ENCODE measurements around the gene DOHH.

The DOHH gene

GRCh38 chr19:3464587-3465235 is 35.8 kb downstream of the DOHH start:
- H3K4me3 ChIP-seq (ENCODE audit: low read depth, low read length): no peak overlapping the region
- ChIA-PET POLR2A (interaction anchor here (0.6 kb wide), 2 partner anchors 52 to 76 kb away, joined by 3 to 5 read pairs; no protein-coding TSS in a partner anchor), CTCF (interaction anchor here (0.5 to 1.6 kb wide), 5 partner anchors 20 to 389 kb away, joined by 3 to 4 read pairs (median 3); no protein-coding TSS in a partner anchor)
- H3K9me3 ChIP-seq (ENCODE audit: control insufficient read depth, insufficient read depth, low read depth, low read length): no peaks in the 10 kb centered on the region
- peaks cover 0 to 3% of the 10 kb centered on the region in 2 experiments; a peak in 2 of 3 replicates for H3K36me3 ChIP-seq (ENCODE audit: control insufficient read depth in 2 of 2, insufficient read depth in 1 of 2, low read length in 2 of 2)
- no peak overlapping the region for H3K27ac ChIP-seq (ENCODE audit: extremely low read depth, low read depth, low read length)
- H3K4me1 ChIP-seq (ENCODE audit: control insufficient read depth, insufficient read depth, low read length): no peaks in the 10 kb centered on the region
- TF ChIP-seq INSM2 (tag by site-specific recombination; IDR thresholded peaks at IDR 0.05) (no peak), ZNF558 (tag by site-specific recombination; IDR thresholded peaks at IDR 0.05) (no peak), ZNF37A (tag by site-specific recombination; IDR thresholded peaks at IDR 0.05) (no peak), ZNF404 (tag by site-specific recombination; IDR thresholded peaks at IDR 0.05) (no peak), ZNF610 (tag by site-specific recombination; IDR thresholded peaks at IDR 0.05; ENCODE audit: borderline replicate concordance) (no peak), ZBTB10 (tag by site-specific recombination; IDR thresholded peaks at IDR 0.05) (no peak), ZBTB17 (tag by site-specific recombination; IDR thresholded peaks at IDR 0.05) (no peak), ZNF398 (tag by site-specific recombination; IDR thresholded peaks at IDR 0.05) (no peak), KLF1 (tag by site-specific recombination; IDR thresholded peaks at IDR 0.05) (no peak), ZNF785 (tag by site-specific recombination; IDR thresholded peaks at IDR 0.05) (no peak), PATZ1 (tag by site-specific recombination; IDR thresholded peaks at IDR 0.05) (no peak), ZNF777 (tag by site-specific recombination; IDR thresholded peaks at IDR 0.05; ENCODE audit: borderline replicate concordance) (no peak), ZNF501 (tag by site-specific recombination; IDR thresholded peaks at IDR 0.05) (no peak), ZBTB48 (tag by site-specific recombination; IDR thresholded peaks at IDR 0.05) (no peak)

Measured in HEK293 (cell line).